ENCODE measurements around the gene SFT2D1.

Gene SFT2D1

DNA sequence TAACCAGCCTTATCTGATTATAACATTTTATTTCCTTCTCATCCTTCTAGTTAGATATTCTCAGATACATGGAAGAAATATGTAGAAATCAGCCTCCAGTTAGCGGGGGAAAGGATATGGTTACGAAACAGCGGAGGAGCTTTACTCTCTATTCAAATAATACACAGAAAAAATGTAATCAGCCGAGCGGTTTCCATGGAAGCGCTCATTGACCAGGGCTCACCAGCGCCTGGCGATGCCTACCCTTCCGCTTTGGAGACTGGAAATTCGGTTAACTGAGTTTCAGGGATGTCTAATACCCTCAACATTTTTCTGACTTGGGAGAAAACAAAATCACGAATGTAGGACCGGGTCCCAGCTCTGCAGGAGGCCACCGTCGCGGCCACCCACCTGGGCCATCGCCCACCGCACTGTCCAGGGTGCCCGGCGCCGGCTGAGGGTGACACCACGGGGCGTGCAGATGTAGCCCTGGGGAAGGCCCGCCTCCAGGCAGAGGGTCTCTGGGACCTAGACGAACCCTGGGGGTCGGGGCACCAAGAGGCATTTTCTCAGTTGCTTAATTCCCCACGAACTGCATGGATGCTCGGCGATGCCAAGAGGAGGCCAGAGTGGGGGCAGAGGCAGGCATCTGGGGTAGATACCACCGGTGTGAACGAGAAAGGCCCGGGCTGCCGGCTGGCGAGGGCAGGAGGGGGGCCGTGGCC lies 35.8 kb downstream of the SFT2D1 start:
- no peak for DNase-seq

DNA sequence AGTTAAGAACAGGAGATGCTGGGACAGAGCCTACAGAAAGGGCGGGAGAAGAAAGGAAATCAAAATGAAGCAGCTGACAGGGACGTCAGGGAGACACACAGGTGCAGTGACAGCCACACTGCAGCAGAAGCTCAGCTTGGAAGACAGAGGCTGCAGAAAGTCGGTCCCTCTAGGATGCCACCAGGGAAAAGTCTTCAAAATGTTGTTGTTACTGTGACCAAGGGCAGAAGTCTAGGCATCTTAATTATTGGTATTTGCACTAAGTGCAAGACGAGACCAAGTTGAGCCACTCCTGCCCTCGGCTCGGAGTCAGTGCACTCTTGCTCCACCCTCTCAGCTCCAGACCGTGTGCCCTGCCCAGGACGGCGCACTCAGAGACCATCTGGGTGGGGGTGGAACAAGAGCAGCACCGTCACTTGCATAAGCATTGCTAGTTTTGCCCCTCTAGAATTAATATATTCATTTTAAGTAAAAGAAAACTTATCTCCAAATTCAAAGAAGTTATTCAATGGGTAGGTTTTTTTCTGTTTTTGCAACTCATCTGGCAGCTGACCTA lies 36.7 kb downstream of the SFT2D1 start:
- DNase-seq: no peak

DNA sequence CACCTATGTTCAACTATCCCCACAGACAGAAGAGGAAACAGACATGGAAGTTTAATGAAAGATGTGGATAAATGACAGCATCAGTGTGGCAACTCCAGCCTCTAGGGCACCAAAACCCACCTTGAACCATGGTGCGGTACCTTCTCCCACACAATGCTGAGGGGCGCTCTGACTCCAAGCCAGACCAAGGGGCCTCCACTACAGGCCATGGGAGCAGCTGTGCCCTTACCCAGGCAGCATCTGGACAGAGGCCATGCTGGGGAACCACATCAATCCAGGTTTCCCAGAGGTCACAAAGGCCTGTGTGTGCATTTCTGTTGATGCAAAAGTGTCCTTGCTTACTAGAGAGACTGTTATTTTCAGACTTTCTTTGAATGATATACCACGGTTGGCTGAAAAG lies 38.2 kb downstream of the SFT2D1 start:
- no peak for DNase-seq

DNA sequence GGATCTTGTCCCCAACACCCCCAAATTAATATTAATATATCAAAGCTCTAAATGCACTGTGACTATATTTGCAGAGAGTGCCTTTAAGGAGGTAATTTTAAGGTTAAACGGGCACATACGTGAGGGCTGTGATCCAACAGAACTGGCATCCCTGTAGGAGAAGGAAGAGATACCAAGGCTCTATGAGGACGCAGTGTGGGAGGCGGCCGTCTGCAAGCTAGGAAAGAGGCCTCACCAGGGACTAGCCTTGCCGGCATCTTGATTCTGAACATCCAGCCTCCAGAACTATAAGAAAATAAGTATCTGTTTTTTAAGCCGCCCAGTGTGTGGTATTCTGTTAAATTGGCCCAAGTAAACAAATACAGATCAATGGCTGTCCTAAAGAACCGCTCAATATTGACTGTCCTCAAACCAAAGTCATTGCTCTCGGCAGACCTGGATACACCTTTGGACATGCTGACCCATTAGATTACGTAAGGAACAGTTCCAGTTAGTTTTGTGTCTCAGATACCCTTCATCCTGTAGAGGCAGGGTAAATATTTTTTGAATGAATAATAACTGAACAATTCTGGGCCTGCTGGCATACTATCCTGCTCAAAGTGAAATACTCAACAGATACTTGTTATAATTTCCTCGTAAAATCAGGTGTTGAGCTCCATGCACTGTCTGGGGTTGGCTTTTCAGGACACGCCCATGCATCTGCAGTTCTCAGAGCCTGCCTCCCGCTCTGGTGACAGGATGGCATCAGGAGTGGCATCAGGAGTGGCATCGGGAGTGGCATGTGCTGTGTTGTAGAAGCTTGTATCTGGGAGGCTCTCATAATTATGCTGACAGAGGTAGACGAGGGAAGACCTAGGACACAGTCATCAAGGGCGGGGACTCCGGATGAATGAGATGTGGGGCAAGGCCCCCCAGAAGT lies 40.5 kb downstream of the SFT2D1 start:
- no peak for DNase-seq

DNA sequence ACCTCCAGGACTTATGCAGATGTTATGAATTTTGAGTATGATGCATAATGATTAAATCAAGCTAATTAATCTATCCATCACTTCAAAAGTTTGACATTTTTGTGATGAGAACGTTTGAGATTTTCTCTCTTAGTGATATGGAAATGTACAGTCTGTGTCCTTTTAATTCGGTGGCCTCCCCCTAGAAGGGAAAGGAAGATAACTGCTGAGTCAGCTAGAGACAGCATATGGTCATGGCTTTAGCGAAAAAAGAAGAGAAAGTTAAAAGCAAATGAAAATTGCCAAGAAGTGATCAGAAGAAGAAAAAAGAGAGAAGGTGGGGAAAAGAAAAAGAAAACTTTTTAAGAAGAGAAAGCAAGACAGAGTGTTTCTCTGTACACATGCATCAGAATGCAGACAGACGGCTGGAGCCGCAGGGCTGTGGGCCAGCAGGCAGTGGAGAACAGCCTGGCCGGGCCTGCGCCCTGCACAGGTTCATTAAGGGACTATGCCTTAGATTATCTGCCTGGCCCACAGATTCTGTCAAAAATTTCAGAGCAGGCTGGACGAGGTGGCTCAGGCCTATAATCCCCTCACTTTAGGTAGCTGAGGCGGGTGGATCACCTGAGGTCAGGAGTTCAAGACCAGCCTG lies 41.9 kb downstream of the SFT2D1 start:
- DNase-seq: no peak

DNA sequence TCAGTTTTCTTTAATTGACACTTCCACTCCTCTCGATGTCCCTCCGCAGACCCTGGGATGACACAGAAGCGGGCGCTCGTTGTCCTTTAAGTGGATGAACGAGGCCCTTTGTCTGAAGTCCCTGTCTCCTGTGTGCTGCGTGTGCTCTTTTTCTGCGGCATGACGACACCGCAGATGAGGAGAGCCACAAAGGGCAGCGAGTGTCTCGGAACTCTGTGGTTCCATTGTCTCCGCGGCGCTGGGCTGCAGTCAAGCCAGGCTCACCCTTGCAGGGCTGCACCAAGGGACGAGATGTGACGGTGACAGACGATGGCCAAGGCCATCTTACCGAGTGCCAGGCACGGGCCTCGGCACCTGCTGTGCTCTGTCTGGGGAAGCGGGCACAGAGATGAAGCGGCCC lies 44.7 kb downstream of the SFT2D1 start:
- DNase-seq: no peak

DNA sequence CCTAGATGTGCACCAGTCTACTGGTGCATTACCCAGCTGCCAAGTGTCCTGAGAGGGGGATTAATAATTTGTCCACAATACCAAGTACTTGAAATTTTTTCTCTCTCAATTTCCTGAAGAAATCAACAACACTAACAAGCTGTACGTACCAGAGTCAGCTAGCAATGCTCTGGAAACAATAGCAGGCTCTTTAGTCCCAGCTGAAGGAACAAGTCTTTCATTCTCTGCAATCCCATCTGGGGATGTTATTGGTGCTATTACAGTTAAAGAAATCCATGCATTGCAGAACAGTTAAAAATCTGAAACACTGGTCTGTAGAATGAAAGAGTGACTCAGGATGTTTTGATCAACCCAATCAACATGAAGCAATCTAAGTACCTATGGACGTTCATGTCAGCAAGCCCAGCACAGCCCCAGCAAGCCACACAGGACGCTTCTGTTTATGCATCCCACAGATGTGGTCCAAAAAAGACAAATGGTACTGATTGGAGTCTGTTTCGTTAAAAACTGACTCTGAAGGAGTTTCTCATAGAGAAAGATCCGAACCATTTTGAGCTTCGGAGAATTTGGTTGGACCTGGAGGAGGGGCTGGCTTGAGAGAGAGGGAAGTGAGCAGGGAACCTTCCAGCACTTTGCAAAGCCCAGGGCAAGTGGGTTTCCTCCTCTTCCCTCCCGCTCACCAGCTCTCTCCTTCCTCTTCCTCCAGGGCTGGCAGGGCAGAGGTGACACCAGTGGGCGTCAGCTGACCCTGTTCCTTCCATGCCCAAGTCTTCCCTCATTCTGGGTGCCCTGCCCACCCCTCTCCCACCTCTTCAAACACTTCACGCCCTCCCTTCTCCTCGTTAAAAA lies 46.1 kb downstream of the SFT2D1 start:
- no peak for DNase-seq

DNA sequence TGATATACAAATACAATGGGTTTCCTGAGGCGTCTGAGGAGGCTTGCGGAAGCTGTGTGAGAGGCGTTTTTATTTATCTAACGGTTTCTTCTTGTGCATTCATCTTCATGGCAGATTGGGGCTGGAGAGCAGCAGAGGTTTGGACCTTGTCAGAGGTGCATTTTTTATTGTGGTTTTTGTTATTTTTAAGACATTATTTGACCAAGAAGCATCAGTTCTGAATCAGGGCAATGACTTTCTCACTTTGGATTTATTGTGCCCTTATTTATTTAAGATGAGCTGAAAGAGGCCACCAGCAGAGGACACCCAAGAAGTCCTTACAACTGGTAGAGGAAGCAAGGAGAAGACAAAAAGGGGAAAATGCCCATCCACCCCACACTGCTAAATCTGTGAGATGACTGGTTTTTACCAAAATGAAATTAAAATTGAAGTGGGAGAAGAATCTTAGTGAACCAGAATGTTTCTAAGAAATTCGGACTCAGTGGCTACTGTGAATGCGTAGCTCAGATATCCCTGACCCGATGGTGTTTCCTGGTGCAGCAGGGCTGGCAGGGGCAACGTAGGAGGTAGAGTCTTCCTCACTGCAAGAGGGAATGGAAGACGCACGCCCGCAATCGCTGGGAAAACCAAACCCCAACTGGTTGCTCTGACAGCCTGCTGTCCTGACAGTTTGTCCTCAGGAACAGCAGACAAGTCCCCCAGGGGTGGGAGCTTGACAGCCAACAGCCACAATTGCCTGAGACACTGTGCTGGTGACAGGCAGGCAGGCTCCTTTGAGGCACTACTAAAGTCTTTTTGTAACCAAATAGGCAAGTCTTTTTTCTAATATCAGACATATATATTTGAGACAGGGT lies 48.4 kb downstream of the SFT2D1 start:
- no peak for DNase-seq

DNA sequence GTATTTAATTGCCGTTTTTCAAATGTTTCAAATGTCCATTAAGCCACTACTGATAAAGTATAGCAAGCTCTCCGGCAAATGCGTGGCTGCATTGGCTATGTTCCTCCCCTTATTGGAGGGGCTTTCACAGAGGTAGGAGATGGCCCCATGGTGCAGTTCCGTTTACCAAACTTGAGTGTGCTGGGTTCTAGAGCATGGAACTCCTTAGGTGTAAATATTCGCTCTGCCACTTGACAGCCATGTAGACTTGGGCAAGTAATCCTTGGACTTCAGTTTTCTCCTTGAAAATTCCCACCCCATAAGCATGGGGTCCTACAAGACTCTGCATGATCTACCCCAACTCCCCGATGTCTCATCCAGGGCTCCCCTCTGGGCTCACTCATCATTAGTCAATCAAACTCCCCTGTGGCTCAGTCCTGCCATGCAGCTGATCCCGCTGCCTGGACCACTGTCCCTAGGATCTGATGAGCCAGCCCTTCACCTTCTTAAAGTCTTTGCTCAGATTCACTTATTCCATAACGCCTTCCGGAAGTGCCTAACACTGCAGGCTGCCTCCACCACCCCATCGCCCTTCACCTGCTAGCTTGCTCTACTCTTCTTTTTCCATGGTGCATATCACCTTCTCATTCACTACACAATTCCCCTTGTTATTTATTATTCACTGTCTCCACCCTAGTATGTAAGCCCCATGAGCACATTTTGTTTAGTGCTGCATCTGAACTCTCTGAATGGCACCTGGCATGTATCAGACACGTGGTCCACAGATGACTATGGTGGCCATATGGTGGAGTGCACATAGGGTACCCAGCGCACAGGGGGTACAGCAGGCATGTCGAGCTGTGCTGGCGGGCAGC lies 52.9 kb downstream of the SFT2D1 start:
- no peak for DNase-seq

DNA sequence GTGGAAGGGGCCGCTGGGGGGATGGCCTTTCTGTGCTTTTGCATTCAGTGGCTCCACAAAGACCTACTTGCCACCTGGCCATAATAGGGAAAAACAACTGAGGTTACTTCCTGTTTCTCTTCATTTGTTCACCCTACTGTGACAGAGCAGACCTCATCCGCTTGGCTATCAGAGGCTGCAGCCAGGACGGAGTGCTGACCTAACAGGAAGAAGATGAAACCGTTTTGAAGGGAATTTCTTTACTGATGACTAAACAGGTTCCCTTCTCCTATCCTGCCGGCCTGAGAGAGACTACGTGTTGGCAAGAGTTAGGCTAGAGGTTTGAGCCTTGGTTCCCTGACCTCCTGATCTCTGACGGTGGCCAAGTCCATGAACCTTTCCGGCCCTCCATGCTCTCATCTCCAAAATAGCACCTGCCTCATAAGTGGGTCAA lies 55.5 kb downstream of the SFT2D1 start:
- no peak for DNase-seq

DNA sequence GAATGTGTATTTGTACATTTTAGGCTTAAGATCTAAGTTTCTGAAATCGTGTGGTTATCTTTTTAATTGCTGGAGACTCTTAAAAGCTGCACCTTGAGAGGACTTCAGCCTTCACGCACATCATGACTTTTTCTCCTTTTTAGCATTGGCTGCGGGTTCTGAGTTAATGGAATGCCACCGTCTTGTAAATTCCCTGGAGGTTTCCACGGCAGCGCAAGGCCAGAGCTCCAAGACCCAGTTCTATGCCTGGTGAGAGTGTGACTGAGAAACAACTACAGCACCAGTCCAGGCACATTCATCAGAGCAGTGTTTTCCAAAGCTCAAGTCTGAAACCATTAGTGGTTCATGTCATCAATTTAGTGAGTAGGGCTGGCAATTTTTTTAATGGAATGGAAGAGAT lies 57.1 kb downstream of the SFT2D1 start:
- no peak for DNase-seq

DNA sequence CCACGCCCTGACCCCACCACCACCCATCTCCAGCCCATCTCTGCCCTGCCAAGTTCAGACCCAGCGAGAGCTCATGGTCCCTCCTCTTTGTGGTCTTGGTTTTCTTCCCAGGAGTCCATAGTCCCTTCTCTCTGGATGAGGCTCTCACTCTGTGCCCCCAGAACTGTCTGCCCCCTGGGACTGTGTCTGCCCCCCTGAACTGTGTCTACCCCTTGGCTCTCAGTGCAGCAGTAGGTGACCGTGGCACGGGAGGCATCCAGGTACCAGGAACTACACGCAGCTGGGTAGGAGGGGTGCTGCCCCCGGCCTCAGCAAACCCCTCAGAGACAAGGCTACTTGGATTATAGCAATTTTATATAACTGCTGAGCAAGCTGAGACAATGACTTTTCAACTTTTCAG lies 57.7 kb downstream of the SFT2D1 start:
- DNase-seq: no peak

DNA sequence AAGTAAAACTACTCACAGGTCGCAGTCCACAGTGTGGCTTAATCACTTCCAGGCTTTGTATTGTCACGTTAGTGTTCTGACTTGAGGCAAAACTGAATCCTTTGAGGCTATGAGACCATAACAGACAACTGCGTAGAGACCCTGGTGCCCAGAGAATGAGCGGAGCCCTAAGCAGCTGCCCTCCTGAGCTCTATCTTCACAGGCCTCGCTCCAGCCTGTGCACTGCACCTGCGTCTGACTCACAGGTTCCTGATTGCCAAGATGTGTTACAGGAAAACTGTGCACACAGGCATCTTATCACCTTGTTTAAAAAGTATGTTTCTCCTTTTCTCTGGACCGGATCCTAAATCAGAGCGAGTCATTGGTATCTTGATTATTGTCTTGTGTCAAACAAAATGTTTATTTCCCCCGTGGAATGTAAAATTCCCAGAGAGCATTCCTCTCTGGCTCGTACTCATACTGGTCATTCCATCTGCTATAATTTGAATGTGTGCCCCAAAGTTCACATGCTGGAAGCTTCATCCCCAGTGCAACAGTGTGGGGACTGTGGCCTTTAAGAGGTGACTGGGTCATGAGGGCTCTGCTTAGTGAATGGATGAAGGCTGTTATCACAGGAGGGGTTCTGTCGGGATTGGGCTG lies 59.8 kb downstream of the SFT2D1 start:
- no peak for DNase-seq

DNA sequence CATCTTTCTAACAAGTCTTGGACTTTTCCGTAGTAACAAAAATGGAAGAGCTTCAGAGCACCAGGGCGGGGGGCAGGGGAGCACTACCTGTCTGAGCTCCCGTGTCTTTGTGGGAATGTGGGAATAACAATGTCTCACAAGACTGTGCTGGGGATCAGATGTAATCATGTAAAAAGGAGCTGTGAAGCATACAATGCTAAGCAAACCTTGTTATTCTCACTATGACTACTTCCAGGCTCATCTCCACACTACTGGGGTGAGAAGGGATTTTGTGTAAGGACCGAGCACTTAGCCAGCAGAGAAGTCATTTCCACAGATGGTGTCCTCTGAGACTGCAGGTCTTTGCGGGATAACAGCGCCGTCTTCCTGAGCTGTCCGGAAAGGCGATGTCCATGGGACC lies 61.2 kb downstream of the SFT2D1 start:
- no peak for DNase-seq

DNA sequence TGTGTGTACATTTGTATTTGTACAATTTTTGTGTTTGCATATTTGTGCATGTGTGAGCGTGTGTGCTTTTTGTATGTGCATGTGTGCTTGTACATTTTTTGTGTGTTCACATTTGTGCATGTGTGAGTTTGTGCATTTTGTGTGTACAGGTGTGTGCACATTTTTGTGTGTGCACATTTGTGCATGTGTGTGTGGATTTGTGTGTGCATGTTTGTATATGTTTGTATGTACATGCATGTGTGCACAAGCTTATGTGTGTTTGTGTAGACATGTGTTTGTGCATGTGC lies 63.0 kb downstream of the SFT2D1 start:
- DNase-seq: no peak

DNA sequence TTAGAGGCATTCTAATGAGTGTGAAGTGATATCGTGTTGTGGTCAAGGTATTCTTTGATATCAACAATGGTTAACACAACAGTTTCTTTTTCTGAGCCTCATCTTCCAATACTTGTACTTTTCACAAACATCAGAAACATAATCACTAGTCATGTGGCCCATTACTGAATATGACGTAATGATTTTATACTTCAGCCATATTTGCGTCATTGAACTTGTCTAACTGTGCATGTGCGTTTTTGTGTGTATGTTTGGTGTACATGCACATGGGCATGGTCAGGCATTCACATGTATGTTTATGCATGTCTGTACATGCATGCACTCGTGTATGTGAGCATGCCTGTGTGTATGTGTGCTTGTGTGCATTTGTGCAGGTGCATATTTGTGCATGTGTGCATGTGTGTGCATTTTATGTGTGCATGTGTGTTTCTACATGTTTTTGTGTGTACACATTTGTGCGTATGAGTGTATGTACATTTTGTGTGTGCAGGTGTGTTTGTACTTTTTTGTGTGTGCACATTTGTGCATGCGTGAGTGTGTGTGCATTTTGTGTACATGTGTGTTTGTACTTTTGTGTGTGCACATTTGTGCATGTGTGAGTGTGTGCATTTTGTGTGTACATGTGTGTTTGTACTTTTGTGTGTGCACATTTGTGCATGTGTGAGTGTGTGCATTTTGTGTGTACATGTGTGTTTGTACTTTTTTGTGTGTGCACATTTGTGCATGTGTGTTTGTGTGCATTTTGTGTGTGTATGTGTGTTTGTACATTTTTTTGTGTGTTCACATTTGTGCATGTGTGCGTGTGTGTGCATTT lies 63.6 kb downstream of the SFT2D1 start:
- no peak for DNase-seq

DNA sequence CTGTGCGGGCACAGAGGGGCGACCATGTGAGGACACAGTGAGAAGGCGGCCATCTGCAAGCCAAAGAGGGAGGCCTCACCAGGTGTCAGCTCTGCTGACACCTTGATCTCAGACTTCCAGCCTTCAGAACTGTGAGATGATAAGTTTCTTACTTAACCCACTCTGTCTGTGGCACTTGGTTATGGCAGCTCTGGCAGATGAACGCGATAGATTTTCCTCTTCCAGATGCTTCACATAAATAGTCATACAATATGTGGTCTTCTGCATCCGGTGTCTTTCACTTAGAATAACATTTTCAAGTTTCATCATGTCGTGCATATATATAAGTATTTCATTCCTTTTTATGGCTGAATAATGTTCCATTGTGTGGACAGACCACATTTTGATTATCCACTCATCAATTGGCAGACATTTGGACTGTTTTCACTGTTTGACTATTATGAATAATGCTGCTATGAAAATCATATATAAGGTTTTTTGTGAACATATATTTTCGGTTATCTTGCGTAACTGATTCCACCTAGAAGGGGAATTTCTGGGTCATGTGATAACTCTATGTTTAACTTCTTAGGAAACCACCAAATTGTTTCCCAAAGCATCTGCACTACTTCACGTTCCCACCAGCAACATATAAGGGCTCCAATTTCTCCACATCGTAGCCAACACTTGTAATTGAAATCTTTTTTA lies 64.3 kb downstream of the SFT2D1 start:
- DNase-seq: no peak

DNA sequence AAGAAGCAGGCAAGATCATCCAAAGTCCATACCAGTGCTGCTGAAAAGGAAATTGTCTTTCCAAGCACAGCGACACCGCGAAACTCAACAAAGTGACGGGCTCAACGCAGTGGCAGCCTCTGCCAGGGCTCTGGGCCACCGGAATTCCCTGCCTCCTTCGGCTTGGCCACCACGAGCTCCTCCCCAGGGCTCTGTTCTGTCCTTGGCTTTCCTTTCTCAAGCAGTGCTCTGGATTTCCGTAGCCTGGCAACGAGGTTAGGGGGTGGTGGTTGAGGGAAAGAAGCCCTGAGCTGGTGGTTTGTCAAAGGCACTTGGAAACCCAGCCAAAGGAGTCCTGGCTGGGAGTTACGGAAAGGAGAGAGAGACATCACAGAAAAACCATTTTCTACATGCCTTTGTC lies 65.3 kb downstream of the SFT2D1 start:
- DNase-seq: peak; percentile 67

DNA sequence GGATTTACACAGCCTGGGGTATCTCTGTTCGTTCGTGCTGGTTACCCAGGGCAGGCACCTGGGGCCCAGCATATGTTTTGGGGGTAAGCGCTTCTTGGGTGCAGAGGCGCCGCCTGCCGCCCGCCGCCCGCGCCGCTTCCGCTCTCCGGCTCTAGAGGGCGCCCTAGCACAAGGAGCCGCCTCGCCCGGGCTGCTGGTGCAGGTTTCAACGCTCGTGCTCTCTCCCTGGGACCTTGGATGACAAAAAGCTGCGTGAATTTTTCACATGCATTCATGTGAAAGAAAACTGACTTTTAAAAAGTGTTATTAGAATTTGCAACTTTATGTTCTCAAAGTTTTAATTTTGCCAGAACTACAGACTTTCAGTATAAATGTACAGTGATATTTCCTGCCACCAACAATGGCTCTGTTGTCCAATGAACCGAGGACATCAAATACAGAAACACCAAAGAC lies 66.6 kb downstream of the SFT2D1 start:
- peak; percentile 77 for DNase-seq
